Measurements from ENCODE around the gene MICAL2. TPM values are rescaled to one million over a fixed set of nuclear protein-coding genes. Genes with fewer than 3 reads are reported as not detected.

Gene MICAL2
- total RNA-seq, 1 donor from 2014 or later, result 237 TPM

GRCh38 chr11:12185106-12185690, 74.8 kb downstream of the MICAL2 start:
- Histone ChIP-seq H3K4me1 (peaks cover 43 to 79% of the 10 kb centered on the region in 2 donors), H3K27ac (peak overlapping the region; percentile 85 to 98), H3K9me3 (no peaks in the 10 kb centered on the region), H3K36me3 (peaks cover 12 to 32% of the 10 kb centered on the region in 2 donors), H3K4me3 (no peak overlapping the region), H3K27me3 (no peaks in the 10 kb centered on the region)
- DNase-seq (ENCODE audit: low spot score in 2 of 2), result peak in 1 of 2 donors; percentile 24
- TF ChIP-seq CTCF (IDR thresholded peaks at IDR 0.05), result no peak
- intact Hi-C loops (cut with DNase I), result no loop called here

GRCh38 chr11:12185914-12186313, 75.5 kb downstream of the MICAL2 start:
- H3K4me3 ChIP-seq, result no peak overlapping the region
- no peak for TF ChIP-seq CTCF (IDR thresholded peaks at IDR 0.05)
- peak in 1 of 2 donors; percentile 83 for DNase-seq (ENCODE audit: low spot score in 2 of 2)
- peaks cover 43 to 83% of the 10 kb centered on the region in 2 donors for H3K4me1 ChIP-seq
- peaks cover 12 to 39% of the 10 kb centered on the region in 2 donors for H3K36me3 ChIP-seq
- H3K9me3 ChIP-seq, result no peaks in the 10 kb centered on the region
- intact Hi-C loops (cut with DNase I), result no loop called here
- peak overlapping the region; percentile 85 to 98 for H3K27ac ChIP-seq
- no peaks in the 10 kb centered on the region for H3K27me3 ChIP-seq

- Histone ChIP-seq H3K4me1 (peaks cover 43 to 79% of the 10 kb centered on the region in 2 donors), H3K27me3 (no peaks in the 10 kb centered on the region), H3K36me3 (peaks cover 12 to 40% of the 10 kb centered on the region in 2 donors), H3K4me3 (no peak overlapping the region), H3K27ac (peak overlapping the region; percentile 85 to 98), H3K9me3 (no peaks in the 10 kb centered on the region)
- intact Hi-C loops (cut with DNase I), result no loop called here
- DNase-seq (ENCODE audit: low spot score in 2 of 2), result no peak
- no peak for TF ChIP-seq CTCF (IDR thresholded peaks at IDR 0.05)
Observed at GRCh38 chr11:12186701-12187100, 76.3 kb downstream of the MICAL2 start.

- peak overlapping the region; percentile 85 to 98 for H3K27ac ChIP-seq
- no peak overlapping the region for H3K4me3 ChIP-seq
- no peak for TF ChIP-seq CTCF (IDR thresholded peaks at IDR 0.05)
- peaks cover 12 to 40% of the 10 kb centered on the region in 2 donors for H3K36me3 ChIP-seq
- intact Hi-C loops (cut with DNase I), result no loop called here
- peak in 1 of 2 donors; percentile 62 for DNase-seq (ENCODE audit: low spot score in 2 of 2)
- no peaks in the 10 kb centered on the region for H3K27me3 ChIP-seq
- H3K9me3 ChIP-seq, result no peaks in the 10 kb centered on the region
- H3K4me1 ChIP-seq, result peaks cover 38 to 72% of the 10 kb centered on the region in 2 donors
Observed at GRCh38 chr11:12187399-12187798, 77.0 kb downstream of the MICAL2 start.

- H3K4me1 ChIP-seq, result peaks cover 41 to 64% of the 10 kb centered on the region in 2 donors
Observed at GRCh38 chr11:12188548-12189317, 78.3 kb downstream of the MICAL2 start.

More at GRCh38 chr11:12188548-12189317, 78.3 kb downstream of the MICAL2 start:
- H3K9me3 ChIP-seq, result no peaks in the 10 kb centered on the region
- DNase-seq (ENCODE audit: low spot score in 2 of 2), result peak in 1 of 2 donors; percentile 38
- intact Hi-C loops (cut with DNase I), result no loop called here
- no peak for TF ChIP-seq CTCF (IDR thresholded peaks at IDR 0.05)
- peak overlapping the region; percentile 68 to 70 for H3K27ac ChIP-seq
- no peak overlapping the region for H3K4me3 ChIP-seq
- no peaks in the 10 kb centered on the region for H3K27me3 ChIP-seq
- peaks cover 12 to 37% of the 10 kb centered on the region in 2 donors for H3K36me3 ChIP-seq

All from ascending aorta (tissue), 2 donors.